Measurements from ENCODE around the gene RASGRP4.

The RASGRP4 gene

GRCh38 chr19:38417544-38418506 lies 8.2 kb downstream of the RASGRP4 start (continued):
- peak; percentile 98 for TF ChIP-seq ZBTB11 (tag by site-specific recombination; conservative IDR thresholded peaks at IDR 0.05; ENCODE audit: low read depth)
- peak; percentile 20; the same call in 1 of the 2 replicates for TF ChIP-seq EGR2 (tag by site-specific recombination; IDR thresholded peaks at IDR 0.05; ENCODE audit: low read depth)
- TF ChIP-seq ZNF639 (tag by site-specific recombination; IDR thresholded peaks at IDR 0.05) = no peak
- TF ChIP-seq IKZF3 (tag by site-specific recombination; IDR thresholded peaks at IDR 0.05) = peak; percentile 67
- TF ChIP-seq ZNF473 (tag by site-specific recombination; IDR thresholded peaks at IDR 0.05) = no peak
- no peak for TF ChIP-seq ZNF670 (tag by site-specific recombination; IDR thresholded peaks at IDR 0.05; ENCODE audit: low read depth)
- no peak for TF ChIP-seq ZNF423 (tag by site-specific recombination; IDR thresholded peaks at IDR 0.05)
- TF ChIP-seq ZFHX2 (tag by site-specific recombination; conservative IDR thresholded peaks at IDR 0.05) = no peak
- TF ChIP-seq ZNF132 (tag by site-specific recombination; IDR thresholded peaks at IDR 0.05; ENCODE audit: borderline replicate concordance) = no peak
- peak; percentile 93 for TF ChIP-seq ZNF341 (tag by site-specific recombination; IDR thresholded peaks at IDR 0.05; ENCODE audit: low read depth)
- TF ChIP-seq KLF17 (tag by site-specific recombination; IDR thresholded peaks at IDR 0.05) = peak; percentile 42; the same call in 1 of the 2 replicates
- TF ChIP-seq ZEB2 (tag by site-specific recombination; IDR thresholded peaks at IDR 0.05) = 0 out of 2 replicates have a peak, but pooled peaks have one; percentile 29
- no peak for TF ChIP-seq ZNF23 (tag by site-specific recombination; IDR thresholded peaks at IDR 0.05; ENCODE audit: borderline replicate concordance)
- TF ChIP-seq ZNF18 (tag by site-specific recombination; IDR thresholded peaks at IDR 0.05) = no peak
- TF ChIP-seq ZNF335 (tag by site-specific recombination; conservative IDR thresholded peaks at IDR 0.05) = peak; percentile 88
- no peak for TF ChIP-seq ZNF776 (tag by site-specific recombination; IDR thresholded peaks at IDR 0.05; ENCODE audit: borderline replicate concordance)
- no peak for TF ChIP-seq ZNF2 (tag by site-specific recombination; IDR thresholded peaks at IDR 0.05)
- TF ChIP-seq ZNF114 (tag by site-specific recombination; IDR thresholded peaks at IDR 0.05) = no peak
- no peak for TF ChIP-seq SALL2 (tag by site-specific recombination; IDR thresholded peaks at IDR 0.05; ENCODE audit: borderline replicate concordance)
- 0 out of 2 replicates have a peak, but pooled peaks have one; percentile 39 for TF ChIP-seq SCRT1 (tag by site-specific recombination; IDR thresholded peaks at IDR 0.05; ENCODE audit: borderline replicate concordance)
- TF ChIP-seq GLIS2 (tag by site-specific recombination; IDR thresholded peaks at IDR 0.05) = peak; percentile 39
- no peak for TF ChIP-seq REST (tag by site-specific recombination; IDR thresholded peaks at IDR 0.05)
- peak; percentile 94 for TF ChIP-seq ZBTB8A (tag by site-specific recombination; IDR thresholded peaks at IDR 0.05)
- peak; percentile 90 for TF ChIP-seq ZNF629 (tag by site-specific recombination; IDR thresholded peaks at IDR 0.05)
- TF ChIP-seq YY2 (tag by site-specific recombination; IDR thresholded peaks at IDR 0.05) = 0 out of 2 replicates have a peak, but pooled peaks have one; percentile 23
- TF ChIP-seq ZNF623 (tag by site-specific recombination; IDR thresholded peaks at IDR 0.05) = no peak
- TF ChIP-seq SETDB1 (IDR thresholded peaks at IDR 0.05; ENCODE audit: insufficient read length, low read length) = no peak
- no peak for TF ChIP-seq ZNF16 (tag by site-specific recombination; IDR thresholded peaks at IDR 0.05; ENCODE audit: low read depth)
